Activated T-helper 1 cell treated with anti-CD3 and anti-CD28 coated beads, Interleukin-2, amount 50 U/mL, for 16 hours (primary cell): ENCODE results near the gene TNNT1.
A peak's percentile ranks its signal among the peaks of the same experiment; 100 is the strongest.
"Not testable (repeated sequence)": the region's sequence is repeated elsewhere in the genome, so short reads cannot be mapped to it uniquely, and the experiment has no call there.

ENCODE experiments used
- DNase-seq, 2 donors: peaks; one replicate each; pipeline ENCODE4 v3.0.0-alpha.2; 2020; ENCODE audit warnings: low read depth in 1 of 2, low spot score in 1 of 2

The TNNT1 gene

GRCh38 chr19:55171440-55171839 lies 22.4 kb upstream of the TNNT1 start:
- no peak for DNase-seq

GRCh38 chr19:55169136-55169535 lies 20.1 kb upstream of the TNNT1 start:
- no peak for DNase-seq

GRCh38 chr19:55166530-55167268 lies 17.7 kb upstream of the TNNT1 start, which contains the start of gene DNAAF3:
Gene DNAAF3 (minus strand): TSS chr19:55166613. CDS start chr19:55166413, 200 bp downstream.
- peak in 1 of 2 donors; percentile 33 for DNase-seq

- no peak for DNase-seq
Measured at GRCh38 chr19:55165952-55166529, 17.0 kb upstream of the TNNT1 start.

GRCh38 chr19:55161571-55162322 lies 12.7 kb upstream of the TNNT1 start:
- no peak for DNase-seq

GRCh38 chr19:55160986-55161365 lies 12.0 kb upstream of the TNNT1 start:
- DNase-seq: no peak

GRCh38 chr19:55160128-55160985 lies 11.4 kb upstream of the TNNT1 start:
- DNase-seq: peak; percentile 59 to 73

- DNase-seq: no peak
Measured at GRCh38 chr19:55158848-55159749, 10.1 kb upstream of the TNNT1 start.

GRCh38 chr19:55158423-55158822 lies 9.4 kb upstream of the TNNT1 start:
- DNase-seq: no peak

GRCh38 chr19:55157064-55157908 lies 8.3 kb upstream of the TNNT1 start, which contains the start of gene TNNI3:
Gene TNNI3 (minus strand): TSS chr19:55157732. CDS start chr19:55157589, 143 bp downstream.
- no peak for DNase-seq

- no peak for DNase-seq
Measured at GRCh38 chr19:55156202-55157063, 7.4 kb upstream of the TNNT1 start.

- DNase-seq: not testable (repeated sequence)
Measured at GRCh38 chr19:55155784-55156183, 6.8 kb upstream of the TNNT1 start.

GRCh38 chr19:55153652-55154264 lies 4.8 kb upstream of the TNNT1 start:
- no peak for DNase-seq

GRCh38 chr19:55152017-55152416 lies 3.0 kb upstream of the TNNT1 start:
- DNase-seq: no peak

- no peak for DNase-seq
Measured at GRCh38 chr19:55147545-55148251, 1.3 kb downstream of the TNNT1 start.

- DNase-seq: no peak
Measured at GRCh38 chr19:55146705-55147273, 2.2 kb downstream of the TNNT1 start.
